Endodermal cell (in vitro differentiated cells): ENCODE results near the gene DNMT3B. TPM values are rescaled to one million over a fixed set of nuclear protein-coding genes. Genes with fewer than 3 reads are reported as not detected.

ENCODE experiments used
- DNase-seq: peaks from one replicate; pipeline ENCODE4 v3.0.0-alpha.2; 2017
- H3K27ac ChIP-seq: 2 replicates; pipeline ENCODE4 v1.5.1; 2013; ENCODE audit warnings: mild to moderate bottlenecking, low read depth, low read length, moderate library complexity
- H3K27me3 ChIP-seq: 2 replicates; pipeline ENCODE4 v1.6.1; 2013; ENCODE audit warnings: mild to moderate bottlenecking, low read length, moderate library complexity; ENCODE audit not compliant: insufficient read depth, control insufficient read depth, poor library complexity, severe bottlenecking
- H3K36me3 ChIP-seq: 2 replicates; pipeline ENCODE4 v1.7.0; 2013; ENCODE audit warnings: mild to moderate bottlenecking, low read length, moderate library complexity; ENCODE audit not compliant: control insufficient read depth, insufficient read depth
- H3K4me1 ChIP-seq: one replicate; pipeline ENCODE4 v1.7.0; 2013; ENCODE audit warnings: low read length; ENCODE audit not compliant: control insufficient read depth, insufficient read depth
- H3K4me3 ChIP-seq: 2 replicates; pipeline ENCODE4 v1.5.1; 2013; ENCODE audit warnings: mild to moderate bottlenecking, low read length, moderate library complexity
- H3K9ac ChIP-seq: 2 replicates; pipeline ENCODE4 v1.6.1; 2013; ENCODE audit warnings: mild to moderate bottlenecking, low read length, moderate library complexity; ENCODE audit not compliant: poor library complexity, severe bottlenecking; ENCODE audit errors: extremely low read depth
- H3K9me3 ChIP-seq: 2 replicates; pipeline ENCODE4 v1.6.1; 2013; ENCODE audit warnings: mild to moderate bottlenecking, low read length, moderate library complexity; ENCODE audit not compliant: control insufficient read depth
- H3K27ac Mint-ChIP-seq: 2 replicates; pipeline ENCODE4 v1.8.0; 2020; ENCODE audit warnings: mixed read lengths
- H3K27me3 Mint-ChIP-seq: 2 replicates; pipeline ENCODE4 v1.8.0; 2021; ENCODE audit warnings: mild to moderate bottlenecking, mixed read lengths; ENCODE audit not compliant: insufficient read depth
- H3K36me3 Mint-ChIP-seq: 2 replicates; pipeline ENCODE4 v1.8.0; 2020; ENCODE audit warnings: low read depth, mixed read lengths
- H3K4me1 Mint-ChIP-seq: 2 replicates; pipeline ENCODE4 v1.8.0; 2020; ENCODE audit warnings: mixed read lengths
- H3K4me3 Mint-ChIP-seq: 2 replicates; pipeline ENCODE4 v1.8.0; 2020; ENCODE audit warnings: mild to moderate bottlenecking, moderate library complexity, mixed read lengths
- H3K9me3 Mint-ChIP-seq: 2 replicates; pipeline ENCODE4 v1.8.0; 2020; ENCODE audit warnings: mild to moderate bottlenecking, mixed read lengths
- CTCF ChIP-seq: fragments of 200-600 bp; sonication (generic); conservative IDR thresholded peaks from 2 replicates; pipeline ENCODE4 v1.5.0; 2021; ENCODE audit warnings: antibody characterized with exemption, mild to moderate bottlenecking
- WGBS, 2 experiments: methylation state at CpG; one replicate each; pipeline versions ENCODE4 v1.1.5 to v1.1.7; 2013; ENCODE audit warnings: missing lambda C conversion rate in 2 of 2, mixed read lengths in 1 of 2; ENCODE audit not compliant: insufficient coverage in 1 of 2, insufficient read length in 1 of 2; 5-methylcytosine and 5-hydroxymethylcytosine counted together
- total RNA-seq, 2 donors: library from RNA; stranded (reverse); fragmentation: NEBNext Ultra II Directional in 1 of 2; extraction: Animal tissue kit (Norgen Biotek cat#: 25700) in 1 of 2; gene quantifications; 2 replicates in 1 of 2; 3 replicates in 1 of 2; pipeline ENCODE4 v1.2.1, GENCODE V29; 2021

Gene DNMT3B
- total RNA-seq, 2 donors from 2014 or later = 82.1 to 283 TPM

- Histone ChIP-seq H3K36me3 (peaks cover 80% of the 10 kb centered on the region), H3K9me3 (no peaks in the 10 kb centered on the region), H3K27ac (peak overlapping the region; percentile 59), H3K9ac (no peak overlapping the region), H3K4me1 (peaks cover 6% of the 10 kb centered on the region), H3K27me3 (no peaks in the 10 kb centered on the region), H3K4me3 (no peak overlapping the region)
- 55 to 83% methylated on average over 9 of the region's 9 CpGs for WGBS, 2 experiments
- H3K4me3 Mint-ChIP-seq = no peak overlapping the region
- no peak for TF ChIP-seq CTCF
- peaks cover 35% of the 10 kb centered on the region for H3K4me1 Mint-ChIP-seq
- H3K36me3 Mint-ChIP-seq = peaks cover 74% of the 10 kb centered on the region
- H3K27me3 Mint-ChIP-seq = no peaks in the 10 kb centered on the region
- peak; percentile 83 for DNase-seq
- H3K9me3 Mint-ChIP-seq = no peaks in the 10 kb centered on the region
- peak overlapping the region; percentile 7 for H3K27ac Mint-ChIP-seq
Measured at GRCh38 chr20:32807706-32808105, 45.5 kb downstream of the DNMT3B start.

DNA sequence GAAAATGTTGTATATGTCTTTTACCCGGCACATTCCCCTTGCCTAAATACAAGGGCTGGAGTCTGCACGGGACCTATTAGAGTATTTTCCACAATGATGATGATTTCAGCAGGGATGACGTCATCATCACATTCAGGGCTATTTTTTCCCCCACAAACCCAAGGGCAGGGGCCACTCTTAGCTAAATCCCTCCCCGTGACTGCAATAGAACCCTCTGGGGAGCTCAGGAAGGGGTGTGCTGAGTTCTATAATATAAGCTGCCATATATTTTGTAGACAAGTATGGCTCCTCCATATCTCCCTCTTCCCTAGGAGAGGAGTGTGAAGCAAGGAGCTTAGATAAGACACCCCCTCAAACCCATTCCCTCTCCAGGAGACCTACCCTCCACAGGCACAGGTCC lies 46.3 kb downstream of the DNMT3B start:
- TF ChIP-seq CTCF = no peak

GRCh38 chr20:32809907-32810306 lies 47.7 kb downstream of the DNMT3B start:
- Histone ChIP-seq H3K36me3 (peaks cover 59% of the 10 kb centered on the region), H3K4me1 (no peaks in the 10 kb centered on the region), H3K4me3 (no peak overlapping the region), H3K27ac (no peak overlapping the region), H3K27me3 (no peaks in the 10 kb centered on the region), H3K9ac (no peak overlapping the region), H3K9me3 (no peaks in the 10 kb centered on the region)
- WGBS, 2 experiments = 94 to 98% methylated on average over 4 of the region's 4 CpGs
- Mint-ChIP-seq H3K27ac (no peak overlapping the region), H3K4me1 (peaks cover 20% of the 10 kb centered on the region), H3K27me3 (no peaks in the 10 kb centered on the region), H3K9me3 (no peaks in the 10 kb centered on the region), H3K4me3 (no peak overlapping the region), H3K36me3 (peaks cover 55% of the 10 kb centered on the region)
- DNase-seq = no peak
- no peak for TF ChIP-seq CTCF

More for the DNA sequence above, 46.3 kb downstream of the DNMT3B start:
- H3K9me3 Mint-ChIP-seq = no peaks in the 10 kb centered on the region
- H3K9me3 ChIP-seq = no peaks in the 10 kb centered on the region
- WGBS, 2 experiments = 90 to 100% methylated on average over 1 to 4 of the region's 4 CpGs
- H3K27ac Mint-ChIP-seq = peak overlapping the region; percentile 7
- H3K4me1 Mint-ChIP-seq = peaks cover 33% of the 10 kb centered on the region
- no peak overlapping the region for H3K4me3 ChIP-seq
- DNase-seq = no peak
- H3K27me3 Mint-ChIP-seq = no peaks in the 10 kb centered on the region
- H3K36me3 ChIP-seq = peaks cover 73% of the 10 kb centered on the region
- no peaks in the 10 kb centered on the region for H3K27me3 ChIP-seq
- peaks cover 67% of the 10 kb centered on the region for H3K36me3 Mint-ChIP-seq
- no peak overlapping the region for H3K27ac ChIP-seq
- no peak overlapping the region for H3K4me3 Mint-ChIP-seq
- peaks cover 6% of the 10 kb centered on the region for H3K4me1 ChIP-seq
- no peak overlapping the region for H3K9ac ChIP-seq
